ENCODE measurements around the gene SPACA4. TPM values are rescaled to one million over a fixed set of nuclear protein-coding genes. Genes with fewer than 3 reads are reported as not detected.

SPACA4 gene
- total and polyA plus RNA-seq, 9 of the 15 experiments (the other 6 are each of a cell fraction or from before 2014, with no cell fraction given), result not detected

DNA sequence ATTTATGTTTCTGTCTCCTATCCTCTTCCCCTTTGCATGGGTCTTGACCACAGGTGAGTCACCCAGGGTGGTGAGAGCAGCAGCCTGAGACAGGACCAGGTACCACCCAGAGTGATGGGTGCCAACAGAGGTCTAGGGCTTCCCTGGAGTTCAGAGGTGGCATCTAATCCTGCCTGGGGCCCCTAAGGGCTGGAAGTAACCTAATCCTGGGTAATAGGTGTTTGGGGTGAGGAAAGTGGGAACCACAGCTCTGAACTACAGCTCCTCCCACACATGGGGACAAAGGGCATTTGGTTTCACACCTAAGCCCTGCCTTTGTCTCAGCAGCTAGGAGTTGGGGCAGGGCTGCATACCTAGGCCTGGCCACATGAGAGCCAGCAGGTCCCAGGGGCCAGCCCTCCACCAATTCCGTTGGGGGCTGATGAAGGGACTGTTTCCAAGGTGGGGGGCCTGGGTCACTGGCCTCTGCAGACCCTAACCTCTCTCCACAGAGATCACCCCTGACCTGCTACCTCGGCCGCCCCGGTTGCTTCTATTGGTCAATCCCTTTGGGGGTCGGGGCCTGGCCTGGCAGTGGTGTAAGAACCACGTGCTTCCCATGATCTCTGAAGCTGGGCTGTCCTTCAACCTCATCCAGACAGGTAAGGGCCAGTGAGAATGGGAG lies 20.8 kb downstream of the SPACA4 start (continued):
- TF ChIP-seq, protein P1, sequence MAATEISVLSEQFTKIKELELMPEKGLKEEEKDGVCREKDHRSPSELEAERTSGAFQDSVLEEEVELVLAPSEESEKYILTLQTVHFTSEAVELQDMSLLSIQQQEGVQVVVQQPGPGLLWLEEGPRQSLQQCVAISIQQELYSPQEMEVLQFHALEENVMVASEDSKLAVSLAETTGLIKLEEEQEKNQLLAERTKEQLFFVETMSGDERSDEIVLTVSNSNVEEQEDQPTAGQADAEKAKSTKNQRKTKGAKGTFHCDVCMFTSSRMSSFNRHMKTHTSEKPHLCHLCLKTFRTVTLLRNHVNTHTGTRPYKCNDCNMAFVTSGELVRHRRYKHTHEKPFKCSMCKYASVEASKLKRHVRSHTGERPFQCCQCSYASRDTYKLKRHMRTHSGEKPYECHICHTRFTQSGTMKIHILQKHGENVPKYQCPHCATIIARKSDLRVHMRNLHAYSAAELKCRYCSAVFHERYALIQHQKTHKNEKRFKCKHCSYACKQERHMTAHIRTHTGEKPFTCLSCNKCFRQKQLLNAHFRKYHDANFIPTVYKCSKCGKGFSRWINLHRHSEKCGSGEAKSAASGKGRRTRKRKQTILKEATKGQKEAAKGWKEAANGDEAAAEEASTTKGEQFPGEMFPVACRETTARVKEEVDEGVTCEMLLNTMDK (IDR thresholded peaks at IDR 0.05; ENCODE audit: borderline replicate concordance, insufficient read depth, low read depth, low read length, poor library complexity, severe bottlenecking), result no peak
- TF ChIP-seq, protein P2, sequence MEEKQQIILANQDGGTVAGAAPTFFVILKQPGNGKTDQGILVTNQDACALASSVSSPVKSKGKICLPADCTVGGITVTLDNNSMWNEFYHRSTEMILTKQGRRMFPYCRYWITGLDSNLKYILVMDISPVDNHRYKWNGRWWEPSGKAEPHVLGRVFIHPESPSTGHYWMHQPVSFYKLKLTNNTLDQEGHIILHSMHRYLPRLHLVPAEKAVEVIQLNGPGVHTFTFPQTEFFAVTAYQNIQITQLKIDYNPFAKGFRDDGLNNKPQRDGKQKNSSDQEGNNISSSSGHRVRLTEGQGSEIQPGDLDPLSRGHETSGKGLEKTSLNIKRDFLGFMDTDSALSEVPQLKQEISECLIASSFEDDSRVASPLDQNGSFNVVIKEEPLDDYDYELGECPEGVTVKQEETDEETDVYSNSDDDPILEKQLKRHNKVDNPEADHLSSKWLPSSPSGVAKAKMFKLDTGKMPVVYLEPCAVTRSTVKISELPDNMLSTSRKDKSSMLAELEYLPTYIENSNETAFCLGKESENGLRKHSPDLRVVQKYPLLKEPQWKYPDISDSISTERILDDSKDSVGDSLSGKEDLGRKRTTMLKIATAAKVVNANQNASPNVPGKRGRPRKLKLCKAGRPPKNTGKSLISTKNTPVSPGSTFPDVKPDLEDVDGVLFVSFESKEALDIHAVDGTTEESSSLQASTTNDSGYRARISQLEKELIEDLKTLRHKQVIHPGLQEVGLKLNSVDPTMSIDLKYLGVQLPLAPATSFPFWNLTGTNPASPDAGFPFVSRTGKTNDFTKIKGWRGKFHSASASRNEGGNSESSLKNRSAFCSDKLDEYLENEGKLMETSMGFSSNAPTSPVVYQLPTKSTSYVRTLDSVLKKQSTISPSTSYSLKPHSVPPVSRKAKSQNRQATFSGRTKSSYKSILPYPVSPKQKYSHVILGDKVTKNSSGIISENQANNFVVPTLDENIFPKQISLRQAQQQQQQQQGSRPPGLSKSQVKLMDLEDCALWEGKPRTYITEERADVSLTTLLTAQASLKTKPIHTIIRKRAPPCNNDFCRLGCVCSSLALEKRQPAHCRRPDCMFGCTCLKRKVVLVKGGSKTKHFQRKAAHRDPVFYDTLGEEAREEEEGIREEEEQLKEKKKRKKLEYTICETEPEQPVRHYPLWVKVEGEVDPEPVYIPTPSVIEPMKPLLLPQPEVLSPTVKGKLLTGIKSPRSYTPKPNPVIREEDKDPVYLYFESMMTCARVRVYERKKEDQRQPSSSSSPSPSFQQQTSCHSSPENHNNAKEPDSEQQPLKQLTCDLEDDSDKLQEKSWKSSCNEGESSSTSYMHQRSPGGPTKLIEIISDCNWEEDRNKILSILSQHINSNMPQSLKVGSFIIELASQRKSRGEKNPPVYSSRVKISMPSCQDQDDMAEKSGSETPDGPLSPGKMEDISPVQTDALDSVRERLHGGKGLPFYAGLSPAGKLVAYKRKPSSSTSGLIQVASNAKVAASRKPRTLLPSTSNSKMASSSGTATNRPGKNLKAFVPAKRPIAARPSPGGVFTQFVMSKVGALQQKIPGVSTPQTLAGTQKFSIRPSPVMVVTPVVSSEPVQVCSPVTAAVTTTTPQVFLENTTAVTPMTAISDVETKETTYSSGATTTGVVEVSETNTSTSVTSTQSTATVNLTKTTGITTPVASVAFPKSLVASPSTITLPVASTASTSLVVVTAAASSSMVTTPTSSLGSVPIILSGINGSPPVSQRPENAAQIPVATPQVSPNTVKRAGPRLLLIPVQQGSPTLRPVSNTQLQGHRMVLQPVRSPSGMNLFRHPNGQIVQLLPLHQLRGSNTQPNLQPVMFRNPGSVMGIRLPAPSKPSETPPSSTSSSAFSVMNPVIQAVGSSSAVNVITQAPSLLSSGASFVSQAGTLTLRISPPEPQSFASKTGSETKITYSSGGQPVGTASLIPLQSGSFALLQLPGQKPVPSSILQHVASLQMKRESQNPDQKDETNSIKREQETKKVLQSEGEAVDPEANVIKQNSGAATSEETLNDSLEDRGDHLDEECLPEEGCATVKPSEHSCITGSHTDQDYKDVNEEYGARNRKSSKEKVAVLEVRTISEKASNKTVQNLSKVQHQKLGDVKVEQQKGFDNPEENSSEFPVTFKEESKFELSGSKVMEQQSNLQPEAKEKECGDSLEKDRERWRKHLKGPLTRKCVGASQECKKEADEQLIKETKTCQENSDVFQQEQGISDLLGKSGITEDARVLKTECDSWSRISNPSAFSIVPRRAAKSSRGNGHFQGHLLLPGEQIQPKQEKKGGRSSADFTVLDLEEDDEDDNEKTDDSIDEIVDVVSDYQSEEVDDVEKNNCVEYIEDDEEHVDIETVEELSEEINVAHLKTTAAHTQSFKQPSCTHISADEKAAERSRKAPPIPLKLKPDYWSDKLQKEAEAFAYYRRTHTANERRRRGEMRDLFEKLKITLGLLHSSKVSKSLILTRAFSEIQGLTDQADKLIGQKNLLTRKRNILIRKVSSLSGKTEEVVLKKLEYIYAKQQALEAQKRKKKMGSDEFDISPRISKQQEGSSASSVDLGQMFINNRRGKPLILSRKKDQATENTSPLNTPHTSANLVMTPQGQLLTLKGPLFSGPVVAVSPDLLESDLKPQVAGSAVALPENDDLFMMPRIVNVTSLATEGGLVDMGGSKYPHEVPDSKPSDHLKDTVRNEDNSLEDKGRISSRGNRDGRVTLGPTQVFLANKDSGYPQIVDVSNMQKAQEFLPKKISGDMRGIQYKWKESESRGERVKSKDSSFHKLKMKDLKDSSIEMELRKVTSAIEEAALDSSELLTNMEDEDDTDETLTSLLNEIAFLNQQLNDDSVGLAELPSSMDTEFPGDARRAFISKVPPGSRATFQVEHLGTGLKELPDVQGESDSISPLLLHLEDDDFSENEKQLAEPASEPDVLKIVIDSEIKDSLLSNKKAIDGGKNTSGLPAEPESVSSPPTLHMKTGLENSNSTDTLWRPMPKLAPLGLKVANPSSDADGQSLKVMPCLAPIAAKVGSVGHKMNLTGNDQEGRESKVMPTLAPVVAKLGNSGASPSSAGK (IDR thresholded peaks at IDR 0.05), result no peak
- TF ChIP-seq ZZZ3 (IDR thresholded peaks at IDR 0.05) (no peak), GABPB1 (CRISPR knock-in tag; IDR thresholded peaks at IDR 0.05) (no peak), RBM25 (IDR thresholded peaks at IDR 0.05; ENCODE audit: low read depth, low read length, severe bottlenecking) (no peak), ZNF3 (CRISPR knock-in tag; IDR thresholded peaks at IDR 0.05) (no peak), COPS2 (conservative IDR thresholded peaks at IDR 0.05) (no peak)
- TF ChIP-seq, protein P3, sequence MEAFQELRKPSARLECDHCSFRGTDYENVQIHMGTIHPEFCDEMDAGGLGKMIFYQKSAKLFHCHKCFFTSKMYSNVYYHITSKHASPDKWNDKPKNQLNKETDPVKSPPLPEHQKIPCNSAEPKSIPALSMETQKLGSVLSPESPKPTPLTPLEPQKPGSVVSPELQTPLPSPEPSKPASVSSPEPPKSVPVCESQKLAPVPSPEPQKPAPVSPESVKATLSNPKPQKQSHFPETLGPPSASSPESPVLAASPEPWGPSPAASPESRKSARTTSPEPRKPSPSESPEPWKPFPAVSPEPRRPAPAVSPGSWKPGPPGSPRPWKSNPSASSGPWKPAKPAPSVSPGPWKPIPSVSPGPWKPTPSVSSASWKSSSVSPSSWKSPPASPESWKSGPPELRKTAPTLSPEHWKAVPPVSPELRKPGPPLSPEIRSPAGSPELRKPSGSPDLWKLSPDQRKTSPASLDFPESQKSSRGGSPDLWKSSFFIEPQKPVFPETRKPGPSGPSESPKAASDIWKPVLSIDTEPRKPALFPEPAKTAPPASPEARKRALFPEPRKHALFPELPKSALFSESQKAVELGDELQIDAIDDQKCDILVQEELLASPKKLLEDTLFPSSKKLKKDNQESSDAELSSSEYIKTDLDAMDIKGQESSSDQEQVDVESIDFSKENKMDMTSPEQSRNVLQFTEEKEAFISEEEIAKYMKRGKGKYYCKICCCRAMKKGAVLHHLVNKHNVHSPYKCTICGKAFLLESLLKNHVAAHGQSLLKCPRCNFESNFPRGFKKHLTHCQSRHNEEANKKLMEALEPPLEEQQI (IDR thresholded peaks at IDR 0.05), result no peak
